LNCAP (cell line): ENCODE measurements around the gene ATP10D.
A peak's percentile ranks its signal among the peaks of the same experiment; 100 is the strongest.

ENCODE experiments used
- CTCF ChIP-seq: fragments of 450-650 bp; IDR thresholded peaks from 2 replicates; pipeline ENCODE4 v1.5.1; 2017; ENCODE audit warnings: mild to moderate bottlenecking

ATP10D gene

GRCh38 chr4:47490550-47490949, 5.5 kb downstream of the ATP10D start:
- peak; percentile 37 for TF ChIP-seq CTCF

- no peak for TF ChIP-seq CTCF
These were observed 8.4 kb downstream of the ATP10D start for GRCh38 chr4:47493238-47494123.

- TF ChIP-seq CTCF, result no peak
These were observed 9.0 kb downstream of the ATP10D start for GRCh38 chr4:47494124-47494430.

- TF ChIP-seq CTCF, result no peak
These were observed 13.8 kb downstream of the ATP10D start for GRCh38 chr4:47498899-47499298.

GRCh38 chr4:47499700-47500099, 14.6 kb downstream of the ATP10D start:
- no peak for TF ChIP-seq CTCF

- TF ChIP-seq CTCF, result no peak
These were observed 15.7 kb downstream of the ATP10D start for GRCh38 chr4:47500776-47501175.

- TF ChIP-seq CTCF, result no peak
These were observed 20.1 kb downstream of the ATP10D start for GRCh38 chr4:47505147-47505546.

GRCh38 chr4:47505666-47506065, 20.6 kb downstream of the ATP10D start:
- no peak for TF ChIP-seq CTCF
